ENCODE data around the gene SNRPE.

- TF ChIP-seq CTCF (conservative IDR thresholded peaks at IDR 0.05) (no peak), ZFX (IDR thresholded peaks at IDR 0.05) (no peak)
Measured at GRCh38 chr1:203840208-203840808, 21.1 kb upstream of the SNRPE start.
